Muscle of leg (tissue), 11 donors: ENCODE data around the gene SPTBN4. TPM values are rescaled to one million over a fixed set of nuclear protein-coding genes. Genes with fewer than 3 reads are reported as not detected.
A peak's percentile ranks its signal among the peaks of the same experiment; 100 is the strongest.
"Not testable (repeated sequence)": the region's sequence is repeated elsewhere in the genome, so short reads cannot be mapped to it uniquely, and the experiment has no call there.

ENCODE experiments used
- DNase-seq: peaks from one replicate; pipeline ENCODE4 v3.0.0; 2013
- H3K27ac ChIP-seq: one replicate; pipeline ENCODE4 v1.5.1; 2013; ENCODE audit warnings: mild to moderate bottlenecking, low read length, control low read depth
- H3K27me3 ChIP-seq: one replicate; pipeline ENCODE4 v1.6.1; 2013; ENCODE audit warnings: low read length; ENCODE audit not compliant: control insufficient read depth, insufficient read depth
- H3K36me3 ChIP-seq: one replicate; pipeline ENCODE4 v1.6.1; 2013; ENCODE audit warnings: low read length; ENCODE audit not compliant: control insufficient read depth, insufficient read depth
- H3K4me1 ChIP-seq: one replicate; pipeline ENCODE4 v1.6.1; 2013; ENCODE audit warnings: low read length; ENCODE audit not compliant: control insufficient read depth, insufficient read depth
- H3K4me3 ChIP-seq: one replicate; pipeline ENCODE4 v1.5.1; 2013; ENCODE audit warnings: low read length, control low read depth
- H3K9me3 ChIP-seq: replicated peaks from 2 replicates; pipeline ENCODE4 v1.6.1; 2013; ENCODE audit warnings: low read depth, low read length; ENCODE audit not compliant: control insufficient read depth
- WGBS: methylation state at CpG from one replicate; pipeline ENCODE4 v1.1.5; 2013; ENCODE audit warnings: missing lambda C conversion rate; ENCODE audit not compliant: insufficient coverage; 5-methylcytosine and 5-hydroxymethylcytosine counted together
- polyA plus RNA-seq, 8 donors: library from polyadenylated mRNA; unstranded; fragments of 120-200 nt; gene quantifications; one replicate each; pipeline versions ENCODE4 v1.2.1 to v1.2.3, GENCODE V29; 2013; ENCODE audit warnings: inconsistent platforms in 1 of 8, low replicate concordance in 1 of 8; ENCODE audit not compliant: insufficient read length in 8 of 8, insufficient read depth in 1 of 8
- total RNA-seq: library from RNA; stranded (reverse); fragments of 120-200 nt; gene quantifications from one replicate; pipeline ENCODE4 v1.2.4, GENCODE V29; 2013

The SPTBN4 gene
- total and polyA plus RNA-seq, 9 donors, result 0.23 to 0.73 (median 0.43) TPM

DNA sequence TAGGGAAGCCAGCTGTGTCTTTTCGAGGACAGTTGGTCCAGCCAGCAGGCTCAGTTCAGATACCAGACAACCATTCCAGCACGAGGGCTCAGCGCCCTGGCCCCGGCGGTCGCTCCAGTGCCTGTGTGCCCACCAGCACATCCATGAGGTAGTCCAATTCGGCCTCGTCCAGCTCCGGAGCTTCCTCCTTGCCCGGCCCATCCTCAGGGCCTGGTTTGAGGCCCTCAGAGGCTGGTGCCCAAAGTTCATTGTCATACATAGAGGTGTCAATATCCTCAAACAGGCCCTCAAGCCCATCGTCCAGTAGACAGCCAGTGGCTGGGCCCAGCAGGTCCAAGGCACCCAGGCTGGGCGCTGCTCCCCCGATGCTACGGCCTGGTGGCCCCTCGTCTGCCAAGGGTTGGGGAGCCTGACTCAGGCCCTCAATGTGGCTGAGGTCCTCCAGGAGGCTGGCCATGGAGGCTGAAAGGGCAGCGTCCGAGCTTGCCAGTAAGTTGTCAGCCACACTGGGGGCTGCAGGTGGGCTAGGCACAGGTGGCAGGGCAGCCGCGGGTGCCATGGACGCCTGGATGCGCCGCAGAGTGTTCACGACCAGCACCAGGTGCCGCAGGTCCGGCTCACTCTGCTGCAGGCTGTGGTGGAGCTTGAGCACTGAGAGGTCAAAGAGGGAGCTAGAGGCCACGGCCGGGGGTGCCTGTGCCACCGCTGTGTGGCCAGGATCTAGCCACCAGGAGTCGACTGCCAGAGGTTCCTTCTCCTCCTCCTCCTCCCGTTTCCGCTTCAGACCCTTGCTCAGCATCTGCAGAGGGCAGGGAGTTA, 43.8 kb upstream of the SPTBN4 start:
- H3K9me3 ChIP-seq, result no peaks in the 10 kb centered on the region
- H3K4me1 ChIP-seq, result peaks cover 40% of the 10 kb centered on the region
- 91% methylated on average over 24 of the region's 31 CpGs for WGBS
- H3K27ac ChIP-seq, result peak overlapping the region; percentile 99
- DNase-seq, result no peak
- H3K36me3 ChIP-seq, result peaks cover 13% of the 10 kb centered on the region
- no peak overlapping the region for H3K4me3 ChIP-seq
- no peaks in the 10 kb centered on the region for H3K27me3 ChIP-seq

DNA sequence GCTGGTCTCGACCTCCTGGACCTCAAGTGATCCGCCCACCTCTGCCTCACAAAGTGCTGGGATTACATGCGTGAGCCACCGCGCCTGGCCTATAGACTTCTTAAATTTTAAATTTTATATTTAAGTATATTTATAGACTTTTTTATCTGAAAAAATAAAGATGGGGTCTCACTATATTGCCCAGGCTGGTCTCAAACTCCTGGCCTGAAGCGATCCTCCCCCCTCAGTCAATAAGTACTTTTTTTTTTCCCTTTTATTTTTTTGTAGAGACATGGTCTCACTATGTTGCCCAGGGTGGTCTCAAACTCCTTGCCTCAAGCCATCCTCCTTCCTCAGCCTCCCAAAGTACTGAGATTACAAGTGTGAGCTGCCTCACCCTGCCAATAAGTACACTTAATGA, 42.9 kb upstream of the SPTBN4 start:
- Histone ChIP-seq H3K36me3 (peaks cover 13% of the 10 kb centered on the region), H3K4me3 (peak overlapping the region; percentile 84), H3K9me3 (no peaks in the 10 kb centered on the region), H3K27me3 (no peaks in the 10 kb centered on the region), H3K4me1 (peaks cover 40% of the 10 kb centered on the region), H3K27ac (no peak overlapping the region)
- no peak for DNase-seq
- 100% methylated on average over 2 of the region's 6 CpGs for WGBS

DNA sequence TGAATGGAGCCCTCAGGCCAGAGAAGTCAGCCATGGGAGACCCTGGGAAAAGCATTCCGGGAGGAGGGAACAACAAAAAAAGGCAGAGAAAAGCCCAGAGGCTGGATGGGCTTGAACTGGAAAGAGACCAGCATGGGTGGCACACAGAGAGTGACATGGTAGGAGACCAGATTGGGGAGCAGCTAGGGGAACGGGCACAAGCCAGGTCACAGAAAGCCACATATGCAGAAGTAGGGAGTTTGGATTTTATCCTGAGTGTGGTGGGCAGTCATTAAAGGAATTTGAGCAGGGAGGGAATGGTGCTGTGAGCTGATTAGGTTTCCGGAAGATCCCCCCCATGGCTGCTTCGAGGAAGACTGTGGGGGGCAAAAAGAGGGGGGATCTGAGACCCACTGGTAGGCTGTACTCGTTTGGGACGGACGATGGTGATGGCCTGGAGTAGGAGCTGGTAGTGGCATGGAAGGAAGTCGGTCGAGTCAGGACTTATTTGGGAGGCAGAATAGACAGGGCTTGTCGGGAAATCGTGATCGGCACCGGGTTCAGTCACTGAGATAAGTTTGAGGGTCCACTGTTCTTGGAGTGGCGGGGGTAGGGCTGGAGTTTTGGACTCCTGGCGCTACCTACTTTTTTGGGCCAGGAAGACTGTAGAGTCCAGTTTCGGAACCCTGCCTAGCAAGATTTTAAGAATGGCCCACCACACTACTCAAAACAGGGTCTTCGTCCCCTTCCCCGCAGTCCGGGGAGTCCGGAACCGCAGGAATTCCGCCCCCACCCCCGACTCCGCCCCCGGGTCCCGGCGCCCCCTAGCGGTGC, 42.0 kb upstream of the SPTBN4 start:
- Histone ChIP-seq H3K9me3 (no peaks in the 10 kb centered on the region), H3K36me3 (peaks cover 13% of the 10 kb centered on the region), H3K4me1 (peaks cover 40% of the 10 kb centered on the region), H3K4me3 (peak overlapping the region; percentile 84), H3K27me3 (no peaks in the 10 kb centered on the region), H3K27ac (peak overlapping the region; percentile 99)
- WGBS, result under 1% methylated on average over 23 of the region's 28 CpGs
- peak; percentile 50 for DNase-seq

DNA sequence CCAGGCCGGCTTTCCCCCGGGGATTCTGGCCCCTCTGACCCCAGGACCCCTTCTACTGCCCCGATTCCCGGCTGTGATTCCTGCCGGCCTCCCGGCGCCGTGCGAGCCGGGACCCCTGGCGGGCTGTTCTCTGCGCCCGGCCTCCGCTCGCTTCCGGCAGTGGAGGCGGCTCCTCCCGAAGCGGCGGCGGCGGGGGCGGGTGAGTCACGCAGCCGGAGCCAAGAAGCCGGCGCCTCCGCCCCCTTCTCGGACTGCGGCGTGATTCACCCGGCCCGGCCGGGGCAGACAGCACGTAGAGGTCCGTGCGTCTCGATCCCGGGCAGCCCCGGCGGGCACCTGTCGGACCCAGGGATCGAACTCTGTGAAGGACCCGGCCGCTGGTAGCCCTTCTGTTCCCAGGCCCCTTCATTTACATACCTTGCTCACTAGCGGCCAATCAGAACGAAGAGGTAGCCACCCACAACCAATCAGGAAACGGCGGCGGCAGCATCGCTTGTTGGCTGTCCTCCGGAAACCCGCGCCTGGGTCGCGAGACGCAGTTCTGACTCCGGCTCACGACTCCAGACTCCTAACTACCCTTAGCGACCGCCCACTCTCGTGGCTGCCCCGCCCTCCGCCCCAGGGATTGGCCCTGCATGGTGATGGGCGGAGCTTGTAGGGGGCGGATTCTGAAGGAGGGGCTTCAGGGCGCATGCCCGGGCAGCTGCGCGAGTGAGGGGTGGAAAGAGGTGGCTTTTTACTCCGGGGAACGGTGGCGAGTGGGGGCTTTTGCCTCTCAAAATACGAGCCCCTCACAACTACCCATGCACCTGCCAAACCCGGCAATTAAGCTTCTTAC, 41.1 kb upstream of the SPTBN4 start, which contains the start of gene SERTAD1:
Gene SERTAD1 (minus strand): TSS at position 543 of the 838 bp plus-strand sequence. CDS start 2,446 bp downstream, outside the sequence.
- Histone ChIP-seq H3K27ac (peak within 1 kb of the TSS; percentile 99), H3K4me1 (peaks cover 40% of the 10 kb centered on the region), H3K9me3 (no peaks in the 10 kb centered on the region)

DNA sequence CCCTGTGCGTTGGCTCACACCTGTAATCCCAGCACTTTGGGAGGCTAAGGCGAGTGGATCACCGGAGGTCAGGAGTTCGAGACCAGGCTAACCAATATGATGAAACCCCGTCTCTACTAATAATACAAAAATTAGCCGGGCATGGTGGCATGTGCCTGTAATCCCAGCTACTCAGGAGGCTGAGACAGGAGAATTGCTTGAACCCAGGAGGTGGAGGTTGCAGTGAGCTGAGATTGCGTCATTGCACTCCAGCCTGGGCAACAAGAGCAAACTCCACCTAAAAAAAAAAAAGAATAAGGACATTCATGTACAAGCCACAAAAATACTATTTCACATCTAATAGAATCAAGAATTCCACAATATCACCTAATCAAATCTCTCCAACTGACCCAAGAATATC, 38.6 kb upstream of the SPTBN4 start:
- not testable (repeated sequence) for H3K4me3 ChIP-seq, H3K9me3 ChIP-seq, H3K27me3 ChIP-seq, DNase-seq, H3K27ac ChIP-seq, H3K36me3 ChIP-seq
- peaks cover 34% of the 10 kb centered on the region for H3K4me1 ChIP-seq
- WGBS, result 80% methylated on average over 1 of the region's 7 CpGs

More for the DNA sequence above, 41.1 kb upstream of the SPTBN4 start, which contains the start of gene SERTAD1:
- DNase-seq, result peak; percentile 100
- H3K4me3 ChIP-seq, result peak within 1 kb of the TSS; percentile 84
- H3K27me3 ChIP-seq, result no peaks in the 10 kb centered on the region
- under 1% methylated on average over 55 of the region's 75 CpGs for WGBS
- H3K36me3 ChIP-seq, result peaks cover 13% of the 10 kb centered on the region

DNA sequence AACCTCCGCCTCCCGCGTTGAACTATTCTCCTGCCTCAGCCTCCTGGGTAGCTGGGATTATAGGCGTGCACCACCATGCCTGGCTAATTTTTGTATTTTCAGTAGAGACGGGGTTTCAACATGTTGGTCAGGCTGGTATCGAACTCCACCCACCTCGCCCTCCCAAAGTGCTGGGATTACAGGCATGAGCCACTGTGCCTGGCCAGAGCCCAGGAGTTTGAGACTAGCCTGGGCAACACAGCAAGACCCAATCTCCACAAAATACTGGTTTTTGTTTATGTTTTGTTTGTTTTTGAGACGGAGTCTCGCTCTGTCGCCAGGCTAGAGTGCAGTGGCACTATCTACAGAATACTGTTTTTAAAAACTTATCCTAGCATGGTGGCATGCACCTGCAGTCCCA, 36.6 kb upstream of the SPTBN4 start:
- WGBS, result 100% methylated on average over 3 of the region's 10 CpGs

DNA sequence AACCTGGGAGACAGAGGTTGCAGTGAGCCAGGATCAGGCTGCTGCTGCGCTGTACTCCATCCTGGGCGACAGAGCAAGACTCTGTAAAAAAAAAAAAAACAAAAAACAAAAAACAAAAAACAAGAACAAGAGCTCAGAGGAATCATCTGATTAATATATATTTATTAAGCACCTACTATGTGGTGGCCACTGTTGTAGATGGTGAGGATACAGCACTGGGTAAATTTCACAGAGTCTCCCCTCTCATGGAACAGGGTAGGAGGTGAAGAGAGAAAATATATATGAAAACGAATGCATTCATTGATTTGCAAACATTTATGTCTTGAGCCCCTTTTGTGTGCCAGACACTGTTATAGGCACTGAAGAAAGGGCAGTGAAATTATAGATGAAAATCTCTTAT, 35.1 kb upstream of the SPTBN4 start:
- Histone ChIP-seq H3K4me3 (no peak overlapping the region), H3K9me3 (no peaks in the 10 kb centered on the region), H3K27me3 (no peaks in the 10 kb centered on the region), H3K4me1 (peaks cover 24% of the 10 kb centered on the region), H3K27ac (peak overlapping the region; percentile 99), H3K36me3 (no peaks in the 10 kb centered on the region)
- WGBS, result no CpG with 5 or more reads among the region's 3 CpGs
- no peak for DNase-seq

More for the DNA sequence above, 36.6 kb upstream of the SPTBN4 start:
- not testable (repeated sequence) for DNase-seq, H3K36me3 ChIP-seq, H3K9me3 ChIP-seq, H3K4me3 ChIP-seq, H3K27me3 ChIP-seq, H3K27ac ChIP-seq
- peaks cover 29% of the 10 kb centered on the region for H3K4me1 ChIP-seq

DNA sequence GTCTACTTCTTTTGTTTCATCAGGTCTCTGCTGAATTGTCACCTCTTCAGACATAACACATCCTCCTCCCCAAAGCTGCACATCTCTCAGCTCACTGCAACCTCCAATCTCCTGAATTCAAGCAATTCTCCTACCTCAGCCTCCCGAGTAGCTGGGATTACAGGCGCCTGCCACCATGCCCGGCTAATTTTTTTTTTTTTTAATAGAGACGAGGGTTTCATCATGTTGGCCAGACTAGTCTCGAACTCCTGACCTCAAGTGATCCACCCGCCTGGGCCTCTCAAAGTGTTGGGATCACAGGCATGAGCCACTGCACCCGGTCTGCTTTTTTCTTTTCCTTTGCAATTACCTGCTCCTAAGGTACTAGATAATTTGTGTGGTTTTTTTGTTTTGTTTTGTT, 34.0 kb upstream of the SPTBN4 start:
- Histone ChIP-seq H3K4me3 (peak overlapping the region; percentile 38), H3K27ac (peak overlapping the region; percentile 99)
- WGBS, result no CpG with 5 or more reads among the region's 7 CpGs

DNA sequence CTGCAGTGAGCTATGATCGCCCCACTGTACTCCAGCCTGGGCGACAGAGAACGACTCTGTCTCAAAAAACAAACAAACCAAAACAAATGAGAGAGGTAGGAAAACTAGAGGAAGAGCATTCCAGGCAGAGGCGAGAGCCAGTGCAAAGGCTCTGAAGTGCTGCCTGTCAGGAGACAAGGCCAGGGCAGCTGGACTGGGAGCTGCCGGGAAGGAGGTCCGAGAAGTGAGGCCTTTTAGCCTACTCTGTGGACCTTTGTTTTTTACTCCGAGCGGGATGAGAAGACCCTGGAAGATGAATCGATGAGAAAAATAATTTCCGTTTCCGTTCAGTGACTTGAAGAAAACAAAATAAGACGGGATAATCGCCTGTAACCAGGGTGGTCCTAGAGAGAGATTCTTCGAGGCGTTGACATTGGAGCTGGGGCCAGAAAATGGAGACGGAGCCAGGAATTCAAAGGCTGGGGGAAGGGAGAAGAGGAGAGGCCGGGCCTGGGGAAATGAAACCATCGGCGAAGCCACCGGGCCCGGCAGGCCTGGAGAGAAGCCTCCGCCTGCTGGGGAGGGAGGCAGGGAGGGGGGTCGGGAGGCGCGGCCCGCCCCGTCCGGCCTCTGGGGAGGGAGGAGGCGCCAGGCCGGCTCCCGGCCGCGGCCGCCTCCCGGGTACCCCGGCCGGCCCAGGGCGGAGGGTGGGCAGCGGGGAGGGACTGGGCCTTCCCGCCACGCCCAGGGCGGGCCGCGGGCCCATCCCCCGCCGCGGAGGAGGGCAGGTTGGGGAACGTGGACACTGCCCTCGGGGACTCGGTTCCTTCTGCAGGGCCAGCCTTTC, 33.2 kb upstream of the SPTBN4 start:
- H3K36me3 ChIP-seq, result no peaks in the 10 kb centered on the region
- under 1% methylated on average over 41 of the region's 50 CpGs for WGBS
- H3K27me3 ChIP-seq, result no peaks in the 10 kb centered on the region
- peaks cover 24% of the 10 kb centered on the region for H3K4me1 ChIP-seq
- peak overlapping the region; percentile 38 for H3K4me3 ChIP-seq
- no peaks in the 10 kb centered on the region for H3K9me3 ChIP-seq
- peak overlapping the region; percentile 99 for H3K27ac ChIP-seq
- peak; percentile 98 for DNase-seq

More for the DNA sequence above, 34.0 kb upstream of the SPTBN4 start:
- not testable (repeated sequence) for H3K9me3 ChIP-seq, H3K36me3 ChIP-seq, DNase-seq, H3K27me3 ChIP-seq
- H3K4me1 ChIP-seq, result peaks cover 24% of the 10 kb centered on the region
